Suprapubic skin (tissue), 4 donors: ENCODE results near the gene RAPGEF6.

Source experiments
- EP300 ChIP-seq: sonication (generic); formaldehyde crosslinking; IDR thresholded peaks from one replicate; pipeline ENCODE4 v1.6.1; 2017; ENCODE audit warnings: antibody characterized with exemption
- POLR2A ChIP-seq, 2 donors: fragments of 450-650 bp; IDR thresholded peaks; one replicate each; pipeline ENCODE4 v1.6.1; 2017; ENCODE audit warnings: antibody characterized with exemption in 2 of 2, mild to moderate bottlenecking in 2 of 2, moderate library complexity in 2 of 2
- POLR2AphosphoS5 ChIP-seq, 3 donors: sonication (generic); formaldehyde crosslinking; IDR thresholded peaks; one replicate each; pipeline ENCODE4 v1.6.1; 2017; ENCODE audit warnings: antibody characterized with exemption in 3 of 3
- TF ChIP-seq, protein P1 (sequence below), 2 donors: fragments of 200-600 bp in 1 of 2; fragments of 450-650 bp in 1 of 2; sonication (generic) in 1 of 2; IDR thresholded peaks; one replicate each; pipeline ENCODE4 v1.5.1; 2016 to 2019; ENCODE audit warnings: antibody characterized with exemption in 2 of 2, mild to moderate bottlenecking in 1 of 2, moderate library complexity in 1 of 2

GRCh38 chr5:131459216-131459615 is 175.8 kb downstream of the RAPGEF6 start:
- TF ChIP-seq, protein P1, sequence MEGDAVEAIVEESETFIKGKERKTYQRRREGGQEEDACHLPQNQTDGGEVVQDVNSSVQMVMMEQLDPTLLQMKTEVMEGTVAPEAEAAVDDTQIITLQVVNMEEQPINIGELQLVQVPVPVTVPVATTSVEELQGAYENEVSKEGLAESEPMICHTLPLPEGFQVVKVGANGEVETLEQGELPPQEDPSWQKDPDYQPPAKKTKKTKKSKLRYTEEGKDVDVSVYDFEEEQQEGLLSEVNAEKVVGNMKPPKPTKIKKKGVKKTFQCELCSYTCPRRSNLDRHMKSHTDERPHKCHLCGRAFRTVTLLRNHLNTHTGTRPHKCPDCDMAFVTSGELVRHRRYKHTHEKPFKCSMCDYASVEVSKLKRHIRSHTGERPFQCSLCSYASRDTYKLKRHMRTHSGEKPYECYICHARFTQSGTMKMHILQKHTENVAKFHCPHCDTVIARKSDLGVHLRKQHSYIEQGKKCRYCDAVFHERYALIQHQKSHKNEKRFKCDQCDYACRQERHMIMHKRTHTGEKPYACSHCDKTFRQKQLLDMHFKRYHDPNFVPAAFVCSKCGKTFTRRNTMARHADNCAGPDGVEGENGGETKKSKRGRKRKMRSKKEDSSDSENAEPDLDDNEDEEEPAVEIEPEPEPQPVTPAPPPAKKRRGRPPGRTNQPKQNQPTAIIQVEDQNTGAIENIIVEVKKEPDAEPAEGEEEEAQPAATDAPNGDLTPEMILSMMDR (IDR thresholded peaks at IDR 0.05), result no peak
- TF ChIP-seq POLR2A (IDR thresholded peaks at IDR 0.05), result no peak
- TF ChIP-seq EP300, result no peak
- TF ChIP-seq POLR2AphosphoS5 (IDR thresholded peaks at IDR 0.05), result no peak
